ENCODE measurements around the gene SRRM2.

SRRM2 gene

DNA sequence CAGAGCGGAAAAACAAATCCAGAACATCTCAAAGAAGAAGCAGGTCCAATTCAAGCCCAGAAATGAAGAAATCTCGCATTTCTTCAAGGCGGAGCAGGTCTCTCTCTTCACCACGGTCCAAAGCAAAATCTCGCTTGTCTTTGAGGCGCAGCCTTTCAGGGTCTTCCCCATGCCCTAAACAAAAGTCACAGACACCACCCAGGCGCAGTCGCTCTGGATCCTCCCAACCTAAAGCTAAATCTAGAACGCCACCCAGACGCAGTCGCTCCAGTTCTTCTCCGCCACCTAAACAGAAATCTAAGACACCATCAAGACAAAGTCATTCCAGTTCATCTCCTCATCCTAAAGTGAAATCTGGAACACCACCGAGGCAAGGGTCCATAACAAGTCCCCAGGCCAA lies 10.3 kb downstream of the SRRM2 start:
- DNase-seq (ENCODE audit: low spot score), result no peak

GRCh38 chr16:2763173-2763572 lies 10.7 kb downstream of the SRRM2 start:
- no peak for DNase-seq (ENCODE audit: low spot score)

GRCh38 chr16:2764718-2765117 lies 12.3 kb downstream of the SRRM2 start:
- no peak for DNase-seq (ENCODE audit: low spot score)

- DNase-seq (ENCODE audit: low spot score), result no peak
Observed at GRCh38 chr16:2765462-2766404, 13.3 kb downstream of the SRRM2 start.

DNA sequence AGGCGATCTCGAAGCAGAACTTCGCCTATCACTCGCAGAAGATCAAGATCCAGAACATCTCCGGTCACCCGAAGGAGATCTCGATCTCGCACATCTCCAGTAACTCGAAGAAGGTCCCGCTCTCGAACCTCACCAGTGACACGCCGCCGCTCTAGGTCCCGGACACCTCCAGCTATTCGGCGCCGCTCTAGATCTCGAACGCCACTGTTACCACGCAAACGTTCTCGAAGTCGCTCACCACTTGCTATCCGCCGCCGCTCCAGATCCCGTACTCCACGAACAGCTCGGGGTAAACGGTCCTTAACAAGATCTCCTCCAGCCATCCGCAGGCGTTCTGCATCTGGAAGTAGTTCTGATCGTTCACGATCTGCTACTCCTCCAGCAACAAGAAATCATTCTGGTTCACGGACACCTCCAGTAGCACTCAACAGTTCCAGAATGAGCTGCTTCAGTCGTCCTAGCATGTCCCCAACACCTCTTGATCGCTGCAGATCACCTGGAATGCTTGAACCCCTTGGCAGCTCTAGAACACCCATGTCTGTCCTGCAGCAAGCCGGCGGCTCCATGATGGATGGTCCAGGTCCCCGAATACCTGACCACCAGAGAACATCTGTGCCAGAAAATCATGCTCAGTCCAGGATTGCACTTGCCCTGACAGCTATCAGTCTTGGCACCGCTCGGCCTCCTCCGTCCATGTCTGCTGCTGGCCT lies 14.1 kb downstream of the SRRM2 start:
- no peak for DNase-seq (ENCODE audit: low spot score)

GRCh38 chr16:2767140-2767731 lies 14.8 kb downstream of the SRRM2 start:
- no peak for DNase-seq (ENCODE audit: low spot score)

- DNase-seq (ENCODE audit: low spot score), result no peak
Observed at GRCh38 chr16:2767891-2768290, 15.5 kb downstream of the SRRM2 start.

DNA sequence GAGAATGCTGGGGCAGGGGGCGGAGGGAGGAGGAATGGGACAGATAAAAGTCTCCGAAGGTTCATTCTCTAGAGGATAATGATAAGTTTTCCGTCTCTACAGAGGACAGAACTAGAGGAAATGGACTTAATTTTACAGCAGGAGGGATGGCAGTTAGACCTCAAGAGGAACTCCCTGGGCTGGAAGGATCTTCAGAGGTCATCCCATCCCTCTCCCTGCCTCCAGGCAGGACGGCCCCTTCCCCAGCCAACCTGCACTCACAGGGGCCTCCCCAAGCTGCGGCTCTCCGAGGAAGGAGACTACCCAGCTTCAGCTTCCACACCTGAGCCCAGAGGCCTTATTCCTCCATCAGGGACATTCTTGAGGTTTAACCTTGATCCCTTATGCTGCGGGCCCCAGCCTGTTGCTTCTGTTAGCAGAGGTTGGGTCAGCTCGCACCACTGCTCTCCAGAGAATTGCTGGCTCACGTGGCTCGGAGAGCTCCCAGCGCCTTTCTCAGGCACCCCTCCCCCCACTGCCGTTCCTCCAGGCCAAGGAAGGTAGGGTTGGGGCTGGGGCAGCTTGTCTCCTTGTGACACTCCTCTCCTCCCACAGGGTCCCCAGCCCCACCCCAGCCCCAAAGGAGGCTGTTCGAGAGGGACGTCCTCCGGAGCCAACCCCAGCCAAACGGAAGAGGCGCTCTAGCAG lies 16.1 kb downstream of the SRRM2 start:
- DNase-seq (ENCODE audit: low spot score), result no peak

GRCh38 chr16:2769100-2769529 lies 16.7 kb downstream of the SRRM2 start:
- DNase-seq (ENCODE audit: low spot score), result no peak

DNA sequence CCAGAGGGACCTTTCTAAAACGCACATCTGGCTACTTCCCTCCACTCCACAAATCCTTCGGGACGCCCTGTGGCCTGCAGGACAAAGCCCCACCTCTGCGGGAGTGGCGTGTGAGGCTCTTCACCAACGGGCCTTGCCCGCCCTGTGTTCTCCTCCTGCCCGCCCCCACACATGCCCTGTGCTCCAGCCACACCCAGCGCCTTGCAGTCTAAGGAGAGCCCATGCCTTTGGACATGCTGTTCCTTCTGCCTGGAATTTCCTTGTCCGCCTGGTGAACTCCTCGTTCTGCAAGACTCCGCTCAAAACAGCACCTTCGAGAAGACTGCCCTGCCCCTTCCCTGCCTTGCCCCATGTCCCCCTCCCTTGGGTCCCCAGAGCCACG lies 17.2 kb downstream of the SRRM2 start:
- no peak for DNase-seq (ENCODE audit: low spot score)

DNA sequence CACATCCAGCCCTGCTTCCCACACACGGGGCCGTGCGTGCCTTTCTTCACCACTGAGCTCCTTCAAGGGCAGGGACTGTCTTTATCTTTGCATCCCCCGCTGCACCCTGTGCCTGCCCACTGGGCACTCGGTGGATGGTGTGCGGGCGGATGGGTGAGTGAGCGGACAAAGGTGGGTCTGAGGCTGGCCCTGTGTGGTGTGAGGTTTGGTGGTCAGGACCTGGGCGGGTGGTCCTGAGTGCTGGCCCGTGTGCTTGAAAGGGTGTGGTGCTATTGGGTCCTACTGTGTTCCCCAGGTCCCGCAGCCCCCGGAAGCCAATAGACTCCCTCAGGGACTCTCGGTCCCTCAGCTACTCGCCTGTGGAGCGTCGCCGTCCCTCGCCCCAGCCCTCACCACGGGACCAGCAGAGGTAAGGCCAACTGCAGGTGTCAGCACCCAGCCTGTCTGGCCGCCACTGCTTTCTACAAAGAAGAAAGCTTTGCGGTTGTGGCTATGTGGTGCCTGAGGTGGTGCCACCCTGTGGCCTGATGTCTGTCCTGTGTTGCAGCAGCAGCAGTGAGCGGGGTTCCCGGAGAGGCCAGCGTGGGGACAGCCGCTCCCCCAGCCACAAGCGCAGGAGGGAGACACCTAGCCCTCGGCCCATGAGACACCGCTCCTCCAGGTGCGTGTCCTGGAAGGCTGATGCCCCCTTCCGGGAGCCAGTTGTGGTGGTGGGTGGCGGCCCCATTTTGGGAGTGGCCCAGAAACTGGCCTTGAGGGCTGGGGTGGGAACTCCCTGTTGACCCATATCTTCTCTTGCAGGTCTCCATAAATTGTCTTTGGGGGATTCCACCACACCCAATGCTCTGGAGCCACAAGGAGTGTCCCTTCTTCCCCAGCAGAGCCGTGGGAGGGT lies 17.9 kb downstream of the SRRM2 start:
- DNase-seq (ENCODE audit: low spot score), result no peak

- DNase-seq (ENCODE audit: low spot score), result no peak
Observed at GRCh38 chr16:2771496-2772402, 19.3 kb downstream of the SRRM2 start.

- no peak for DNase-seq (ENCODE audit: low spot score)
Observed at GRCh38 chr16:2773188-2773968, 20.9 kb downstream of the SRRM2 start.

- DNase-seq (ENCODE audit: low spot score), result no peak
Observed at GRCh38 chr16:2774161-2774891, 21.9 kb downstream of the SRRM2 start.

DNA sequence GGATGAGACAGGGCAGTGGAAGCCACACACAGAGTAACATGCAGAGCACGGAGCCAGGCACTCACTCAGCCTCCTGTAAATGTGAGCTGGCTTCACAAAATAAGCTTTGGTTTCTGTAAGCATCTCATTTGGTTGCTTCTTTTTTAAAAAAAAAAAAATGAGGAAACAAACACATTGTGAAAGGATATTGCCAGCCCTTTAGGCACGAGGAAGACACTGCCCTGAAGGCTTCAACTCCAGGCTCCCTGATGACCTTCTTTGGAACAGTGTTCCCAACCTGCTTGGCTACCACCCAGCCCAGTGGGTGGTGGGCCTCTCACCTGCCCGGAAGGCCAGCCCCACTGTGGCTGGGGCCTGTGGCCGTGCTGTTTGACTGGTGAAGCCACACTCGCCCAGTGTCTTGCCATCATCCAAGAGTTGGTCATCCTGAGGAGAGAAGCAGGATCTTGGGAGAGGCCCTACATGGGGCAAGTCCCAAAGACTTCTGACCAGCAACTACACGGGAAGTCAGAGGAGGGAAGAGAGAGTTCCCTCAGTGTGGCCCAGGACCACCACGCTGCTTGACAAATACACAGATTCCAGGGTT lies 22.8 kb downstream of the SRRM2 start:
- no peak for DNase-seq (ENCODE audit: low spot score)

GRCh38 chr16:2775765-2776499 lies 23.5 kb downstream of the SRRM2 start:
- no peak for DNase-seq (ENCODE audit: low spot score)

GRCh38 chr16:2776500-2777139 lies 24.2 kb downstream of the SRRM2 start:
- DNase-seq (ENCODE audit: low spot score), result no peak

Measured in COLO829 (cell line).